ENCODE measurements around the gene DLG2.

DLG2 gene

DNA sequence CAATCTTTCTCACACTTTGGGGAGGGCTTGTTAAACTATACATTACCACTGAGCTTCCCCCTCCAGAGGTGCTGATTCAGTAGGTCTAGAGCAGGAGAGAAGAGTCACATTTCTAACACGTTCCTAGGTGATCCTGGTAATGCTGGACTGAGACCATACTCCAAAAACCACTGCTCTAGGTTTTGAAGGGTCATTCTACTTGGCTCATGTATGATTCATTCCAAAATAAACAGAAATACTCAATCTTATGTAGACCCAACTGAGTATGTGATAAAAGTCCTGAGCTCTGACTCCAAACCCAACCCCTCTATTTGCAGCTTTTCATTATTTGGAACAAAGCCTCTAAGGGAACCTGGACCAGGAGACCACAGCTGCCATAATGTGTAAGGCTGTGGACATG lies 1558.1 kb downstream of the DLG2 start:
- no peak for DNase-seq (ENCODE audit: low spot score)
- in situ Hi-C loops (cut with MboI; ENCODE audit: low sequenced_read_pairs, unreplicated experiment) = no loop called here

DNA sequence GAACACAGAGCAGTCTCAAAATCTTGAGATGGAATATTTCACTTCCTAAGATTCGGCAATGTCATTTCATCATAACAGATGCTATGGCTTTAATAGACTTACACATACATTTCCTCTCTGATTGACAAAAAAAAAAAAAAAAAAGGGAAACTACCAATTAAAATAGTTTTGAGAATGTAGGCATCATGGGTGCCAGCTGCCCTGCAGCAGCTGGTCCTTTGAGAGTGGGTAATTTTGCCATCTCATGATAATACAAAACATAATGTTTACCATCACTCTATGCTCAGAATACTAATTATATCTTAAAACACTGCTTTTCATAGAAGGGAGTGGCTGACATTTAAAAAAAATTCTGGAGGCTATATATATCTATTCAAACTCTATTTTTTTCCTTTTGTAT lies 1565.4 kb downstream of the DLG2 start:
- no peak for DNase-seq (ENCODE audit: low spot score)
- in situ Hi-C loops (cut with MboI; ENCODE audit: low sequenced_read_pairs, unreplicated experiment) = no loop called here
- TF ChIP-seq, protein P1, sequence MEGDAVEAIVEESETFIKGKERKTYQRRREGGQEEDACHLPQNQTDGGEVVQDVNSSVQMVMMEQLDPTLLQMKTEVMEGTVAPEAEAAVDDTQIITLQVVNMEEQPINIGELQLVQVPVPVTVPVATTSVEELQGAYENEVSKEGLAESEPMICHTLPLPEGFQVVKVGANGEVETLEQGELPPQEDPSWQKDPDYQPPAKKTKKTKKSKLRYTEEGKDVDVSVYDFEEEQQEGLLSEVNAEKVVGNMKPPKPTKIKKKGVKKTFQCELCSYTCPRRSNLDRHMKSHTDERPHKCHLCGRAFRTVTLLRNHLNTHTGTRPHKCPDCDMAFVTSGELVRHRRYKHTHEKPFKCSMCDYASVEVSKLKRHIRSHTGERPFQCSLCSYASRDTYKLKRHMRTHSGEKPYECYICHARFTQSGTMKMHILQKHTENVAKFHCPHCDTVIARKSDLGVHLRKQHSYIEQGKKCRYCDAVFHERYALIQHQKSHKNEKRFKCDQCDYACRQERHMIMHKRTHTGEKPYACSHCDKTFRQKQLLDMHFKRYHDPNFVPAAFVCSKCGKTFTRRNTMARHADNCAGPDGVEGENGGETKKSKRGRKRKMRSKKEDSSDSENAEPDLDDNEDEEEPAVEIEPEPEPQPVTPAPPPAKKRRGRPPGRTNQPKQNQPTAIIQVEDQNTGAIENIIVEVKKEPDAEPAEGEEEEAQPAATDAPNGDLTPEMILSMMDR (IDR thresholded peaks at IDR 0.05; ENCODE audit: borderline replicate concordance, control extremely low read depth, extremely low read depth, insufficient read depth, missing control alignments) = no peak

More for the DNA sequence above, 1558.1 kb downstream of the DLG2 start:
- TF ChIP-seq, protein P1 (IDR thresholded peaks at IDR 0.05; ENCODE audit: borderline replicate concordance, control extremely low read depth, extremely low read depth, insufficient read depth, missing control alignments) = no peak

DNA sequence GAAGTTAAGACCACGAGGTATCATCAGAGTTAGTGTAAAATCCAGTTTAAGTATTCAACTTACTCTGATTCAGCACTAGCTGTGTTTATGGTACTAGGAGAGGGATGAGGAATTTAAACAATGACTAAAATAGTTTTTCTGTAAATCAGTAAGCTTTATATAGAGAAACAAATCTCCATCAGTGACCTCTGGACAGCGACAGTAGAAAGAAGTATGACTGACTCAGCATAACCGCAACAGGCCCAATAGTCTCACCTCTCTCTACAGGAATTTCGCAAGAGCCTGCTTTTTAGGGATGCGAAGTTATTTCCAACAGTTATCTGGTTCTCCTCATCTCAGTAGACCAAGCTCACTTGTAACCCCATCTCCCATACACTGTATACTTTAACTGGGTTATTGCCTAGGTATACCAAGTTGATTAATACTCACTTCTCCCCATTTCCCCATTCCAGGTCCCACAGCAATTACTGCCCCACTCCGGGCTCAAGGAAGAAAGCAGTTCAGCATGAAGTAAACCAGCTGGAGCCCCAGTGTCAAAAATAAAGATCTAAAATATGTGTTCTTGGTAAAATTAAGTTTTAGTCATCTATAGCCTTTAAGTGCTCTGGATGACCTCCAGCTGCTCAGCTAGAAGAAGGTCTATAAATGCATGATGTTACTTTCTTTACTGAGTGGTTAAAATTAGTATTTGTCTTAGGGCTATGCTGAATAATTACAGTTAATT lies 1570.3 kb downstream of the DLG2 start:
- in situ Hi-C loops (cut with MboI; ENCODE audit: low sequenced_read_pairs, unreplicated experiment) = no loop called here
- no peak for DNase-seq (ENCODE audit: low spot score)
- TF ChIP-seq, protein P1 (IDR thresholded peaks at IDR 0.05; ENCODE audit: borderline replicate concordance, control extremely low read depth, extremely low read depth, insufficient read depth, missing control alignments) = no peak

DNA sequence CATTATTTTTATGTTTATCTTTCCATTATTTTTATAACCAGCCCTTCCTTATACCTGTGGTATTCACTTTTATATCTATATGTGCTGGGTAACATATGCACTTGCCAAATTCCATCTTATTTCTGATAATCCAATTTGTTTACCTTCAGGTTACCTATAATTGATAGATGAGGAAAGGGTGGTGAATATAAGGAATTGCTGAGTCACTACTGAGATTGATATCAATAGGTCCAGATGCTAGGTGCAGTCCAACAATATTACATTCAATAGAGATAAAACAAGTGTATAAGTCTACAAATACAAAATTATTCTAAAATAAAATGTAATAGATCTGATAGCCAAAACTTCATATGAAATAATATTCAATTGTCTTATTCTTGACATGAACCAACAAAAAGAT lies 1582.0 kb downstream of the DLG2 start:
- in situ Hi-C loops (cut with MboI; ENCODE audit: low sequenced_read_pairs, unreplicated experiment) = no loop called here
- no peak for DNase-seq (ENCODE audit: low spot score)
- TF ChIP-seq, protein P1 (IDR thresholded peaks at IDR 0.05; ENCODE audit: borderline replicate concordance, control extremely low read depth, extremely low read depth, insufficient read depth, missing control alignments) = no peak

DNA sequence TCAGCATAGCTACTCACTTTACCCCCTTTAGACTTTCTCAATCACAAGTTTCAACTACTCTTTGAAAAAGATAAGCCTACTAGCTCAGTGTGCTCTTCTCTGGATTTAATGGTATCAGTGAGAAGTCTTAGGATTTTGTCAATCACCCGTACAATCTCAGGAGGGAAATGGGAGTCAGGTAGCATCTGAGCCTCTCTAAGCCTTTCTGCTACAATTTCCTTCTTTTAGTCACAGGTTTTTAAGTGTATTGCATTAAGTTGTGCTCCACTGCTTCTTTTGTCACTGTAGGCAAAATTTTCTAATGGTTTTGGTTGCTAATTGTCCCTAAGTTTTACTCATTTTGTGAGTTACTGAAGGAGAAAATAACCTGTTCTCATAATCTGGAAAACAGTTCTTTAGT lies 1582.4 kb downstream of the DLG2 start:
- TF ChIP-seq, protein P1 (IDR thresholded peaks at IDR 0.05; ENCODE audit: borderline replicate concordance, control extremely low read depth, extremely low read depth, insufficient read depth, missing control alignments) = no peak
- in situ Hi-C loops (cut with MboI; ENCODE audit: low sequenced_read_pairs, unreplicated experiment) = no loop called here
- no peak for DNase-seq (ENCODE audit: low spot score)

DNA sequence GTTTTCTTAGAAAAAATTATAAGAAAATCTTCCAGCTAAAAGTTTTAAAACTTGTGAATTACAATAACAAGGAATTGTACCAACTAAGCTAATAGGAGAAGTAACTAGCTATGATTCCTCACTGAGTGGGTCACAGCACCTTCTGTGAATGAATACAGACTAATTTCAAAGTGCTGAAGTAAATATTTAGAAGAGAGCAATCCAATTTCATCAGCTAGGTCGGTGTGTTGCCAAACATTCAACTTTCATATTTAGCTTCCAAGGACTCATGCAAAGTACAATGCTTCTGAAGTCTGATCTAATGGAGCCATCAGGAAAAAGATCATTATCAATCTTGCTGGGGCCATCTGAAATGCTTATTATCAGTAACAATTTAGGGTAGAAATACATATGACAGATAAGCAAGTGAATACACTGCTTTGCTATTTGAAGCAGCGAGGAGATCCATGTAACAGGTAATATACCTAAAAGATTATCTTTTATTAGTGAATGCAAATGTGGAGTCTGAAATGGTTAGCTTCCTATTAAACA lies 1590.4 kb downstream of the DLG2 start:
- TF ChIP-seq, protein P1 (IDR thresholded peaks at IDR 0.05; ENCODE audit: borderline replicate concordance, control extremely low read depth, extremely low read depth, insufficient read depth, missing control alignments) = no peak
- in situ Hi-C loops (cut with MboI; ENCODE audit: low sequenced_read_pairs, unreplicated experiment) = no loop called here
- no peak for DNase-seq (ENCODE audit: low spot score)
